Lower leg skin (tissue), 4 donors: ENCODE data around the gene HMOX1. TPM values are rescaled to one million over a fixed set of nuclear protein-coding genes. Genes with fewer than 3 reads are reported as not detected.

ENCODE experiments used
- DNase-seq, 2 donors: peaks; one replicate each; pipeline ENCODE4 v3.0.0-alpha.2; 2019; ENCODE audit warnings: low spot score in 2 of 2
- H3K4me3 ChIP-seq: fragments of 200-600 bp; sonication (generic); 2 replicates; pipeline ENCODE4 v1.5.1; 2017; ENCODE audit warnings: mild to moderate bottlenecking, low read depth; ENCODE audit not compliant: poor library complexity, severe bottlenecking
- CTCF ChIP-seq, 3 donors: fragments of 450-650 bp; IDR thresholded peaks; one replicate each; pipeline ENCODE4 v1.5.1; 2016; ENCODE audit warnings: antibody characterized with exemption in 3 of 3, mild to moderate bottlenecking in 3 of 3, moderate library complexity in 2 of 3
- POLR2A ChIP-seq, 2 donors: fragments of 450-650 bp; IDR thresholded peaks; one replicate each; pipeline ENCODE4 v1.6.1; 2016 to 2017; ENCODE audit warnings: antibody characterized with exemption in 2 of 2, mild to moderate bottlenecking in 1 of 2, moderate library complexity in 1 of 2
- WGBS, 2 donors: methylation state at CpG; one replicate each; pipeline ENCODE4 v1.1.5; 2018; 5-methylcytosine and 5-hydroxymethylcytosine counted together
- intact Hi-C: fragments of 100-400 bp; cut with DNase I; formaldehyde crosslinking; loops from one replicate; pipeline ENCODE4 v1.15.0; 2023; ENCODE audit warnings: low total_unique reads
- total RNA-seq, 4 donors: library from RNA; depleted of rRNA; stranded (reverse); fragments of >200 nt; gene quantifications; one replicate each; pipeline ENCODE4 v1.1.0, GENCODE V29; 2016

The HMOX1 gene
- total RNA-seq, 4 donors from 2014 or later = 85.5 to 156 (median 112) TPM

DNA sequence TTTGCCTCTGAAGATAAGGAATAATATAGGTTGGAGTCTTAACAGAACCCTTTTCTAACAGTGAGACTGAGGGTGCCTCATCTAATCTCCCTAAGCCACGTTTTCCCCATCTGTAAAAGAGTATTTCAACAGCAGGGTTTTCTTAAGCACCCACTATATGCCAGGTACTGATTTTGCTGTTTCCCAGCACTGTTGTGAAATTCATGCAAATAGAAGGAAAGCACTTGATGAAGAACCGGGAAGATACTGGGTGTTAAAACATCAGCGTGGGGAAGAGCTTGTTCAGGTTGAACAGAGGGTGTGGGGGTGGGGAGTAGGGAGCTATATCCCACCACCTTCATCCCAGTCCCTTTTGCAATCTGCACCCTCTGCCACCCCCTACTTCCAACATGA lies 2.8 kb downstream of the HMOX1 start:
- intact Hi-C loops = no loop called here

DNA sequence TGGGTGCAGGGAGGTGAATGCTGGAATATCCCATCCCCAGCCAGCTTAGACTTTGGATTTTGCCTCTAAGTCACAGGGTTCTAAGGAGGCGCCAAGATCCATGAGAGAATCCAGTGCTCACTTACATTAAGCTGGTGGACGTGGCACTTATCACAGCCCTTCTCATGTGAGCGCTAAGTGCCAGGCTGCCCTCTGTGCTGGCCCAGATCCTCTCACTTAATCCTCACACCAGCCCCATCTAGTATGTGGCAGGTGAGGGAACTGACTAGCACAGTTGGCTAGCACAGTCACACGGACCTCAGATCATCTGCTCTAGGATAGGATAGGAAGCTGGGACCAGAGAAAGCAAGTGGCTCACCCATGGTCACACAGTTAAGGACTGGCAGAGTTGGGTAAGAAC lies 3.6 kb downstream of the HMOX1 start:
- no peak for TF ChIP-seq CTCF (IDR thresholded peaks at IDR 0.05)
- no peak for TF ChIP-seq POLR2A (IDR thresholded peaks at IDR 0.05)
- H3K4me3 ChIP-seq = no peak overlapping the region
- intact Hi-C loops = no loop called here
- 84 to 86% methylated on average over 4 of the region's 4 CpGs for WGBS, 2 donors
- no peak for DNase-seq

More for the DNA sequence above, 2.8 kb downstream of the HMOX1 start:
- WGBS, 2 donors = 85 to 89% methylated on average over 3 of the region's 3 CpGs
- no peak for DNase-seq
- TF ChIP-seq POLR2A (IDR thresholded peaks at IDR 0.05) (no peak), CTCF (IDR thresholded peaks at IDR 0.05) (no peak)
- no peak overlapping the region for H3K4me3 ChIP-seq

GRCh38 chr22:35384975-35385588 lies 4.2 kb downstream of the HMOX1 start:
- WGBS, 2 donors = 79 to 87% methylated on average over 6 of the region's 6 CpGs
- no peak overlapping the region for H3K4me3 ChIP-seq
- TF ChIP-seq CTCF (IDR thresholded peaks at IDR 0.05) (no peak), POLR2A (IDR thresholded peaks at IDR 0.05) (no peak)
- intact Hi-C loops = no loop called here
- no peak for DNase-seq

GRCh38 chr22:35386670-35387288 lies 5.9 kb downstream of the HMOX1 start:
- TF ChIP-seq CTCF (IDR thresholded peaks at IDR 0.05) = no peak
- TF ChIP-seq POLR2A (IDR thresholded peaks at IDR 0.05) = no peak
- DNase-seq = no peak
- H3K4me3 ChIP-seq = no peak overlapping the region
- WGBS, 2 donors = 96% methylated on average over 12 to 15 of the region's 19 CpGs
- intact Hi-C loops = no loop called here

DNA sequence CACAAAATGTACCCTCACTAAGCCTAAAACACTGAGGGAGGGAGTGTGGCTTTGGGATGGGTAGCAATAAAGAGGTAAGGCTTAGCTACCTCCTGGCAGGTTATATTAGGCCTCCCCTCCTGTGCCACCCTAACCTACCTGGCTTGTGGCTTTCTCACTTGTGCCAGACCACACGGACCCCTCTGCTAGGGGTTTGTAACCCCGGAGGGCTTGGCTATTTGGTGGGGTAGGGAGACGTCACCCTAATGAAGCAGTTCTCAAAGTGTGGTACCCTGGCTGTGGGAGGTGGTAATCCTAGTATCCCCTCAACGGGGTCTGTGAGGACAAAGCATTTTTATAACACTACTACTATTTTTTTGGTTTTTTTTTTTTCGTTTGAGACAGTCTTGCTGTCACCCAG lies 10.0 kb downstream of the HMOX1 start:
- WGBS, 2 donors = 81 to 85% methylated on average over 5 of the region's 5 CpGs
- TF ChIP-seq CTCF (IDR thresholded peaks at IDR 0.05) = no peak
- H3K4me3 ChIP-seq = no peak overlapping the region
- intact Hi-C loops = no loop called here
- DNase-seq = no peak

- H3K4me3 ChIP-seq = no peak overlapping the region
- WGBS, 2 donors = 87 to 91% methylated on average over 2 of the region's 2 CpGs
- TF ChIP-seq CTCF (IDR thresholded peaks at IDR 0.05) (no peak), POLR2A (IDR thresholded peaks at IDR 0.05) (no peak)
- intact Hi-C loops = no loop called here
- no peak for DNase-seq
Observed at GRCh38 chr22:35392357-35392756, 11.5 kb downstream of the HMOX1 start.
